NCI-H446 treated with DMSO at 0.1 percent for 48 hours (cell line): ENCODE results near the gene MPC1.

ENCODE experiments used
- DNase-seq: peaks from one replicate; lab custom pipeline; 2025; lab: John Stamatoyannopoulos, UW

MPC1 gene

GRCh38 chr6:166382933-166383801, at the start of gene MPC1:
MPC1 (minus strand) TSS chr6:166382940; CDS start chr6:166382876, 64 bp downstream.
- DNase-seq, result peak; percentile 79

GRCh38 chr6:166430269-166430668, 47.5 kb upstream of the MPC1 start:
- no peak for DNase-seq

- no peak for DNase-seq
Measured at GRCh38 chr6:166424431-166424830, 41.7 kb upstream of the MPC1 start.

DNA sequence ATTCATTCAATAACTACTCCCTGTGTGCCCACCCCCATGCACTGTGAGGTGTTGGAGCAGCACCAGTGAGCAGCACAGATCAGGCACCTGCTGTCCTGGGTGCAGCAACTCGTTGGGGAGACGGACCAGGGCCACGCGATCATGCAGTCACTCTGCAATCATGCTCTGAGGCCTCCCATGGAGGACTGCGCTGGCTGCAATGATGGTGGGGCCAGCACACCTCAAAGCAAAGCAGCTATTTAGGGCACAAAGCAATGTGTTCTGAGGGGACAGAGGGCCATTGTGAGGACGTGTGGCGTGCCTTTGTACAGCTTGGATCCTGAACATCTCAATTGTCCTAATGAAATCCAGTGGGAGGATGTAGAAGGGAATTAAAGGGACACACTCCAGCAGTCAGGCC, 41.0 kb upstream of the MPC1 start:
- no peak for DNase-seq

DNA sequence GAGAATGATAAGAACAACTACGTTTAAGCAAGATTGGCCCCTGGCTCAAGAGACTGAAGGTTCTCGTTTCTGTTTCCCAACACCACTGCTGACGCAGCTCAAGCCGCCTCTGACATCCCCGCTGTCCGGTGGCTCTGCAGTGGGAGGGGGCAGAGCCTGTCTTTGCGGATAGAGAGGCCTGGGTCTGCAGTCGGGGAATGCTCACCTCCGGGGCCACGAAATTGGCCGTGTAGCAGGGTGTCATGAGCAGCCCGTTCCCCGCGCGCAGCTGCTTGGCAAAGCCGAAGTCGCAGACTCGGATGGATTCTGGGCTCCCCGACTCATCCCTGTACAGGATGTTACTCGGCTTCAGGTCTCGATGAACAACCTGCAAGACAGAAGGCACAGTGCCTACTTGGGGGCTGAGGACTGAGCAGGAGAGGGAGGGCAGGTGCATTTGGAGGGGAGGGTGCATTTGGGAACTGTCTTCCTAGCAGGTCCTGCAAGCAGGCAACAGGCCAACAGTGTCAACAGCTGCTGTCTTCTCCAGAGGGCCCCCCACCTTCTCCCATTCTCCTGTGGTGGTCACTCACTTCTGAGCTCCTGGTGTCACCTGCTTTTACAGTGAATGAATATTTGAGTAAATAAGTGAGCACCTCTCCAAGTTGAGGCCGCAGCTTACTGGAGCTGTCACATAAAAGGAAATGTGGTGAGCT, 40.5 kb upstream of the MPC1 start:
- no peak for DNase-seq

DNA sequence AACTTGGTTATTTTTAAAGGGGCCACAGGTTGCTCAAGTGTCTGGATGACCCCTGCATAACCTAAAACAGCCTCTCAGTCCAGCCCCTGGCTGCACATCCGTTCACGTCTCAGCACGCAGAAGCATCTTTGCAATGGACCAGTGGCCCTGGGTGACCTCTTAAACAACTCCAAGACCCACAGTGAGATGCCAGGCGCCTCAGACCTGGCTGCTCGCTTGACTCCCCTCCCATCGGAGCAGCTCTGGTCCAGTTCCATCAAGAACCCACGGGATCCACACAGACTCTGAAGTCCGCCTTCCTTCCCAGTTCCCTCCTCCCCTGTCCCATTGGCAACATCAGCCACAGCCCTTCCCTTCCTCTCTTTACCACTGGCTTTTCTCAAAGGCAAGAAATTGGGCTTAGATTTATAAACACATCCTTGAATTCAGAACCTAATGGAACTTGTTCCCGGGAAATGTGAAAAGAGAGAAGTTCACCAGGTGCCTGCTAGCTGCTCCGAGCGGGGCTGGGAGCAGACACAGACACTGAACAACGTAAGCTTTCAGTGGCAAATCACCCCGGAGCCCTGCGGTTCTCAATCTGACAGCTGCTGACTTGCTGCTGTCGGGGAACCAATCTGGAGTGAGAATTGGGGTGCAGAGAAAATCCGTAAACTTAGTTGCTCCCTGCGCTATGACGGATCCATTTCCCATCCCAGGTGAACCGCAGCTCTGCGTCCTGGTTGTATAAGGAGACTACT, 39.6 kb upstream of the MPC1 start:
- no peak for DNase-seq

GRCh38 chr6:166420351-166420750, 37.6 kb upstream of the MPC1 start:
- no peak for DNase-seq

DNA sequence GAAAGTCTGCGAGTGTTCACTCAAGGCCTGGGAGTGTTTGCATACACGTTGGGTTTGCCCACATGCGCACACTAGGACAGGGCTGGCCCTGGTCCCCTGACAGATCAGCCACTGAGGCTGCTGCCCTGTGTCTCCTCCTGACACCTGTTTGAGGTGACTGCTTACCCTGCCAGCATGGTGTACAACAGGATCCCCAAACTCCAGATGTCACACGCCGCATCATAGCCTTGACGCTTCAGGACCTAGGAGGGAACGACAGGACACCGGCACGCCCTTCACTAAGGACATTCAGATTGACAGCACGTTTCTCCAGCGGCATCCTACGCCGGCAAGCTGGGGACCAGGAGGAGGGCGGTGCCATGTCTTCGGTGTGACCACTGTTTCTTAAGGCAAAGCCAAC, 37.0 kb upstream of the MPC1 start:
- DNase-seq, result no peak

- no peak for DNase-seq
Measured at GRCh38 chr6:166419286-166419685, 36.5 kb upstream of the MPC1 start.

- no peak for DNase-seq
Measured at GRCh38 chr6:166418691-166419143, 36.0 kb upstream of the MPC1 start.

DNA sequence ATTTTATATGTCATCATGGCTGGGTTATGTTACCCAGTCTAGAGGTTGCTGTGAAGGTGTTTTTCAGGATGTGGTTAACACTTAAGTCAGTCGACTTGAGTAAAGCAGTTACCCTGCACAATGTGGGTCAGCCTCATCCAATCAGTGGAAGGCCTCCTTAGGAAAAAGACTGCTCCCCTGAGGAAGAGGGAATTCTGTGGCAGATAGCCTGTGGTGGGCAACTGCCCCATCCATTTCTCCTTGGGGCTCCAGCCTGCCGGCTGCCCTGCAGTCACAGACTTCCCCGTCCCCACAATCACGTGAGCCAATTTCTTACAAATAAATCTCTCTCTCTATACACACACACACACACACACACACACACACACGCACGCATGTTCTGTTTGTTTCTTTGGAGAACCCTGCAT, 34.5 kb upstream of the MPC1 start:
- no peak for DNase-seq

DNA sequence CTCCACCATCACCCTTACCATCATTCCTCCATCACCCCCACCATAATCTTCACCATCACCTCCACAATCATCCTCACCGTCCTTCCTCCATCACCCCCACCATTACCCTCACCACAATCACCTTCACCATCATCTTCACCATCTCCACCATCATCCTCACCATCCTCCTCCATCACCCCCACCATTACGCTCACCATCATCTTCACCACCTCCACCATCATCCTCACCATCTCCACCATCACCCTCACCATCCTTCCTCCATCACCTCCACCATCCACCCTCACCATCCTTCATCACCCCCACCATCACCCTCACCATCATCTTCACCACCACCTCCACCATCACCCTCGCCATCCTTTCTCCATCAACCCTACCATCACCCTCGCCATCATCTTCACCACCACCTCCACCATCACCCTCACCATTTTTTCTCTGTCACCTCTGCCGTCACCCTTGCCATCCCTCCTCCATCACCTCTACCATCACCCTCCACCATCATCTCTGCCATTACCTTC, 33.1 kb upstream of the MPC1 start:
- DNase-seq, result no peak

DNA sequence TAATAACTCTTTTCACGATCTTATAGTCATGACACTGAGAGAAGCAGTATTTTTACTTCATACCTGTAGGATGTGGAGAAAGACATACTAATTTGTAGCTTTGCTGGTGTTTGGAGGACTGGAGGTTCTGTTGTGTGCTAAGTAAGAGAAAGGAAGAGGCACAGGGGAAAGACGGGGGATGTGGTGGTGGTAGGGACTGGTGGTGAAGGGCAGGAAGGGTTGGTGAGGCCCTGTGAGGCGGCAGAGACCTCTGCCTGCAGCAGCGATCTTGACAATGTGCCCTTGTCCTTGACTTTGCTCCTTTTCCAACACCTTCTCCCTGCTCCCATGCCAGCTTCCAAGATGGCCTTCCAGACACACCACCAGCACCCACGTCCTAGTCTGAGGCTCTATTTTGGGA, 32.6 kb upstream of the MPC1 start:
- DNase-seq, result no peak

- no peak for DNase-seq
Measured at GRCh38 chr6:166413491-166413951, 30.8 kb upstream of the MPC1 start.

DNA sequence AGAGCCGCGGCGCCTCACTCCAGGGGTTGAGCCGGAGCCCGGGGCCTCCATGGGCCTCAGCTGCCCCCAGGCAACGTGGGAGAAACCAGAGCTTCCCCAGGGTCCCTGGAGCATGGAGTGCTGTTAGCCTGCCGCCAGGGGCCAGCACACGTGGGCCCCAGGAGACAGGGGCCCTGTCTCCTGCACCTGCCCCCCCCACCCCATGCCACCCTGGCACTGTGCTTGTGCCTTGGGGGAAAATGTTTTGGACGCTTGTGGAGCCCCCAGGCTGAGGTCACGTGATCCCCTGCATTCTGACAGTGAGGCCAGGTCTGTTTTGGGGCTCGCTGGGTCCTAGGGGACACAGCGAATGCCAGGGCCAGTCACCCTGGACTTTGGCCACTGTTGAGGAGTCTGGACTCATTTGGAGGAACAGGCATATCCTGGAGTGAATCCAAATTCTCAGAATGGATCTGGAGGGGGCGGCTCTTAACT, 30.2 kb upstream of the MPC1 start:
- DNase-seq, result no peak

GRCh38 chr6:166412156-166412910, 29.6 kb upstream of the MPC1 start:
- DNase-seq, result no peak

GRCh38 chr6:166411721-166412151, 29.0 kb upstream of the MPC1 start:
- DNase-seq, result no peak

- DNase-seq, result no peak
Measured at GRCh38 chr6:166411271-166411670, 28.5 kb upstream of the MPC1 start.

- DNase-seq, result no peak
Measured at GRCh38 chr6:166410426-166410935, 27.7 kb upstream of the MPC1 start.

DNA sequence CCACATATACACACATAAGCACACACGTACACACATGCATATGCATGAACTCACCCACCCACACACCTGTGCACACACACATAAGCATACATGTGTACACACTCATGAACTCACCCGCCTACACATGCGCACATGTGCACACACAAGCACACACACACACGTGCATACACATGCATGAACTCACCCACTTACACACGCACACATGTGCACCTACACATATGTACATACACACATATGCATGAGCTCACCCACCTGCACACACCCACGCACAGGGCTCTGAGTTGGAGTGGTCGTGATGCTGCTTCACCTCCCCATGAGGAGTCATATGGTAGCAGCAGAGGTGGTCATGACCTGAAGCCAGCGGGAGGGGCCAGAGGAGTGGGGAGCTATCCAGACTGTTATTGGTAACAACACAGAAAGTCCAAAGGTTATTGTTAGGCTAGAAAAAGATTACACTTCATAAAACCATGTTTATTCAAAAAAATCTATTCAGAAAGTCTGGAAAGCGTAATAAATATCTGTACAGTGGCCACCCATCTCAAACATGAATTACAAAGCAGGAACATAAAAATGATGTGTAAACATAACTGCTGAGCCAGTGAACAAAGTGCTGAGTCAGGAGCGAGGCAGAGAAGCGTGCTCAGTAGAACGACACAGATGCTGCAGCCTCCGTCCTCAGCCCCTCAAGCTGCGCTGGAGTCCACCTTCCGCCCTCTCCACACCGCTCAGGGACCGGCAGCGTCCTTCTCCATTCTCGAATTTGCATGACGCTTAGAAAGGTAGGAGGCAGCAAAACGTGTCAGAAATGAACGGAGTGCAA, 26.4 kb upstream of the MPC1 start:
- DNase-seq, result no peak
